ENCODE data around the gene VEGFA.

The VEGFA gene

DNA sequence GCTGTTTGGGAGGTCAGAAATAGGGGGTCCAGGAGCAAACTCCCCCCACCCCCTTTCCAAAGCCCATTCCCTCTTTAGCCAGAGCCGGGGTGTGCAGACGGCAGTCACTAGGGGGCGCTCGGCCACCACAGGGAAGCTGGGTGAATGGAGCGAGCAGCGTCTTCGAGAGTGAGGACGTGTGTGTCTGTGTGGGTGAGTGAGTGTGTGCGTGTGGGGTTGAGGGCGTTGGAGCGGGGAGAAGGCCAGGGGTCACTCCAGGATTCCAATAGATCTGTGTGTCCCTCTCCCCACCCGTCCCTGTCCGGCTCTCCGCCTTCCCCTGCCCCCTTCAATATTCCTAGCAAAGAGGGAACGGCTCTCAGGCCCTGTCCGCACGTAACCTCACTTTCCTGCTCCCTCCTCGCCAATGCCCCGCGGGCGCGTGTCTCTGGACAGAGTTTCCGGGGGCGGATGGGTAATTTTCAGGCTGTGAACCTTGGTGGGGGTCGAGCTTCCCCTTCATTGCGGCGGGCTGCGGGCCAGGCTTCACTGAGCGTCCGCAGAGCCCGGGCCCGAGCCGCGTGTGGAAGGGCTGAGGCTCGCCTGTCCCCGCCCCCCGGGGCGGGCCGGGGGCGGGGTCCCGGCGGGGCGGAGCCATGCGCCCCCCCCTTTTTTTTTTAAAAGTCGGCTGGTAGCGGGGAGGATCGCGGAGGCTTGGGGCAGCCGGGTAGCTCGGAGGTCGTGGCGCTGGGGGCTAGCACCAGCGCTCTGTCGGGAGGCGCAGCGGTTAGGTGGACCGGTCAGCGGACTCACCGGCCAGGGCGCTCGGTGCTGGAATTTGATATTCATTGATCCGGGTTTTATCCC is at the start of gene VEGFA:
Gene VEGFA, plus strand, starts transcription at position 686 of the 846 bp plus-strand sequence.
- DNase-seq: peak; percentile 74

DNA sequence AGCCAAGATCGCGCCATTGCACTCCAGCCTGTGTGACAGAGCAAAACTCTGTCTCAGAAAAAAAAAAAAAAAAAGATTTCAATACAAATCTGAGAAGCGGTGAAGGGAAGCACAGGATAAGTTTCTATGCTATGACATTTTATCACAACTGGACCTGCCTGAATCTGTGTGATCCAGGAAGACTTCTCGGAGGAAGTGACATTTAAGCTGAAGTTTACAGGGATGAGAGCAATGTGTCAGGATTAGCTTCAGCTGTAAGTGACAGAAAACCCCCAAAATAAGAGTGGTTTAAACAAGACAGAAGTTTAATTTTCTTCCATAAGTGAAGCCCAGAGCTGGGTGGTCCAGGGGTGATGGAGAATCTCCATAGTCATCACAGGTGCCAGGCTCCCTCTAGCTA is 49.0 kb upstream of the VEGFA start:
- no peak for DNase-seq

DNA sequence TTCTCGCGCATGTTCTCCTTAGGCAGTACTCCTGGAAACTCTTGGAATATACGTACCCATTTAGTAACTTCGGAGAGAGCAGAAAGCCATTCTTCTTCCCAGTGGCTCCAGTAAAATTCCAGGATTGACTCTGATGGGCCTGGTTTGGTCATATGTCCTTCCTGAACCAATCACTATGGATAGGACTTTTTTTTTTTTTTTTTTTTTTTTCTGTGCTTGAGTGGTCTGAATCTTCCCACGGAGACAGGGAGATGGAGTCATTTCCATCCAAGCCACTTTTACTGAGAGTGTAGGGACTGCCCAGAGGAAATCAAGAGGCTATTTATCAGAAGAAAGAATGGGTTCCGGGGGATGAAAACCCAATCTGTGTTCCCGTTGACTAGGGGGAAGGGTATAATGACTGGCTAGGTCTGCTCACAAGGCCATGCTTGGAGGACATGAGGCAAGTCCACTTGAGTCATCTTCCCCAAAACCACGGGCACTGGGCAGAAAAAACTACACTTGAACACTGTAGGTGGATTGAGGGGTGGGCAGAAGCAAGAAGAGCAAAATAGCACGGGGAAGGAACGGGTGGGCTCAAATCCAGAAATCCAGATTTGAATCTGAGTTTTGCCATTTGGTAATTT is 47.0 kb upstream of the VEGFA start:
- DNase-seq: no peak

DNA sequence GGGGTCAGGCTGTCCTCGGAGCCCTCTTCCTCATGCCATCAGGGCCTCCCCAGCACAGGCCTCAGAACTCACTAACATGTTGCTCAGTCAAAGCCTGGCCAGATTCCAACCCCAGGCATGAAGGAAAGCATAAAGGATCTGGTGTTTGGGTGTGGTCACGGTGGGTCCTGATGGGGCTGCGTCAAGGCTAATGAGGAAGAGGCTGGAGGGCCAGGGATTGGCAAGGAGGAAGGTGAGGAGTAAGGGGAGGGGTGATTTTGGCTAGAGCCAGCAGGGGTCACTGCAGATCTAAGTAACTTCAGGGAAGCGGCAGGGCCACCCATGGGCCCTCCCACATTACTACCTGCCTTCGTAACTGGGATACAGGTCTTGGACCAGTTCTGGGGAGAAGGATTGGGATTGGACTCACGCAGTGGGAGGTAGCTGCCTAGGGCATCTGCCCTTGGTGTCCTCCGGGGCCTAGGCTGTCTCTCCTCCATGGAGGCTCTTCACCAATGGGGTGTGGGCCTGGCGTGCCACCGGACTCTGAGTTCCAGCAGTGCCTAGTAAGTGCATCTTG is 46.2 kb upstream of the VEGFA start:
- peak; percentile 70 for DNase-seq

DNA sequence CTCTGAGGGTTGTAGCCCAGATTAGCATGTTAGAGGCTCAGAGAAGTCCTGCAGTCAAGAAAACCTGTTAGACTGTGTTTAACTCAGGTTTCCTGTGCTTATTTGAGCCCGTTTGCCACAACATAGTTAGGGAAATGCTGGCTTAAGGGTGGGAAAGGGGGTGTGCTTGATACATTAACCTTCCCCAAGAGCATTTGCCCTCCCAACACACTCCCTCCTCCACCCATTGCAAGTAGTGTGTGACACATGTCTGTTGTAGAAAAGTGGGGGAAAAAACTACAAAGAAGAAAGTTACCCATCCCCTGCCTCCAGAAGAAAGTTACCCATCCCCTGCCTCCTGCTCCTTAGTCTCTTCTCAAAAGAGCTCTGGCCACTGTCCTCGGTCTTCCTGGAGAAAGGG is 45.7 kb upstream of the VEGFA start:
- DNase-seq: no peak

DNA sequence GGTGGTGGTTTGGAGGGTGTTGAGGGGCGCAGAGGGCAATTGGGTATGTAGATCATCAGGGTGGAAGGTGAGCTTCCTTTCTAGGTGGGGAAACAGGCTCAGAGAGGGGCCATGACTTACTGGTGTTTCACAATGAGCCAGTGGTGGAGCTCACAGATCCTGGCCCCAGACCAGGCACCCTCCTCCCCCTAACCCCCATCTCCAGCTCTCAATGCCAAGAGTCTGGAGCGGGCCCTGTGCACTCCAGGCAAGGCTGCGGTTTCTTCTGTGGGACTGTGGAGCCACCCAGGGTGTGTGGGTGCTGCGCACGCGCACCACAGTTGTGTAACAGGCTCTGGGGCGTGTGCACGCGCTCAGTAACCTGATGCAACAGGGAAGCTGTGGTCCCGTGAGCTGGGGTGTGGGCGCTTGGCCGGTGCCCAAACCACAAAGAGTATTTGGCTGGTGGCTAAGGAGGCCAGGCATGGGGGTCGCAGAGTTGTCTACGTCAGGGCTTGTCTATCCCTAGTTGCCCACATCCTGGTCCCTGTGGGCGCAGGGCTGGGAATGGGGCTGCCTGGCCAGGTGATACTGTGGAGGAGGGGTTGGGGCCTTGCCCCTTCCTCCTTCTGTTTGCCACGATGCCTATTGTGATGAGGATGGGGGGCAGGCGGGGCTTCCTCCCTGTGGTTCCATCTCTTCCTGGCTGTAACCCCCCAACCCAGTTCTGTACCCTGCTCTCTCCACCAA is 44.9 kb upstream of the VEGFA start:
- peak; percentile 89 for DNase-seq

DNA sequence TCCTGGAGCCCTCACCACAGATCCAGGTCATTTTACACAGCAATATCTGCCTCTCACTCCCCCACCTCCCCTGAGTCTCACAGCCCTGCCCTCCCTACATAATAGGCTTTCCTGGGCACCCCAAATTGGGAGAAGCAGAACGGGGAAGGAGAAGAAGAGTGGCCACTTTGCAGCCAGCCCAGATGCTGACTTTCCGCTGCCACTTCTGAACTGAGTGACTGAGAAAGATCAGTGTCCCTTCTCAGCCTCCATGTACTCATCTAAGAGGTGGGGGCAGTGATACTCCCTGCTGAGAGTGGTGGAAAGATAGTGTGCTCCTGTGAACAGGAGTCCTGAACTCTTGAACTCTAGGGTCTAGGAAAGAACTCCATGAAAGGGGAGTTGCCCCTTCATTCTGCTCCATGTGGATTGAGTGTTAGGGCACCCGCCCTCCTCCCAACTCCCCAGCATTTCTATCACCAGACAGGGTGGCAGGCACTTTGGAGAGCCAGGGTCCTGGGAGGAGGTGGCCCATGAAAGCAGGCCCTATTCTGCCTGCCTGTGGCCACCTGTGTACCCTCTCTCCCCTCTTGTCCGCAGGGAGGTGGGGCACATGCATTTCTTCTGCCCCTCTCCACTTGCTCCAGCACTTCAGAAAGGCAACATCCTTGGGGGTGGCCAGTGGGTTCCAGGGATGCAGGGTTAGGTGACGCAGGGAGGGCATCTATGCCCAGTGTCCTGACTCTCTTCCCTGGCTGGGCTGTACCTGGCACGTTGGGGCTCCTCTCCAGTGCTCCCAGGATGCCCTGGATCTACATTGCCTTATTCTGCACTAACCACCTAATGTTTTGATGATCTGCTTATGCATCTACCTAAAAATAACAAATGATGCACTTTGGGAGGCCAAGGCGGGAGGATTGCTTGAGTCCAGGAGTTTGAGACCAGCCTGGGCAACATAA is 44.1 kb upstream of the VEGFA start:
- no peak for DNase-seq

DNA sequence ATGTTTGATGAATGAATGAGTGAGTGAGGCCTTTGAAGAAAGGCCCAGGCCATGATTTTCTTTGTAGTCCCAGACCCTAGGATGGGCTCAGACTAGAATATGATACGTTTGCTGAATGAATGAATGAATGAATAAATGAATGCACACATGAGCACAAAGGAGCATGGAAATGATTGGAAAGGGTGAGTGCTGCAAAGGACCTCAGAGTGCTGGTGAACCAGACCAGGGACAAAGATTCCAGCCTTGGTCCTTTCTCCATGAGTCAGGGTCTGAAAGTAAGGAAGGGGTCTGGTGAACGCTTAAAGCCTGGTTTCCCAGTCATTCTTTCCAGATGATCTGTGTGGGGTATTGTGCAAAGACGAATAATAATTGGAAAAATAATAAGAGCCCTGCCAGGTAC is 42.4 kb upstream of the VEGFA start:
- no peak for DNase-seq

DNA sequence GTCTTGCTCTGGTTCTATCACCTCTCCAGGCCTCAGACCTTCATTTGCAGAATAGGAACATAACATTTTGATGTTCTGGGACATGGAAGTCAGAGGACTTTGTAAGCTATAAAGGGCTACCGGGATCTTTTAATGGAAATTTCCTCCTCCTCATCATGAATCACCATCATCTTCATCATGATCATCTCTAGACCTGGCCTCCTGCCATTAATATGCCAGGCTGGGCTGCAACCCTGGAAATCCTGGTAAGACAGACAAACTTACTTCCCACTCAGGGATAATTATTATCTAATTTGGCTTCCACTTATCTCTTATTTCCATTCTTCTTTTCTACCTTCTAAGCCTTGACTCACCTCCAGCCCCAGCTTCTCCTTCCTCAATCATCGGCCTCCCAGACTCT is 41.4 kb upstream of the VEGFA start:
- DNase-seq: no peak

DNA sequence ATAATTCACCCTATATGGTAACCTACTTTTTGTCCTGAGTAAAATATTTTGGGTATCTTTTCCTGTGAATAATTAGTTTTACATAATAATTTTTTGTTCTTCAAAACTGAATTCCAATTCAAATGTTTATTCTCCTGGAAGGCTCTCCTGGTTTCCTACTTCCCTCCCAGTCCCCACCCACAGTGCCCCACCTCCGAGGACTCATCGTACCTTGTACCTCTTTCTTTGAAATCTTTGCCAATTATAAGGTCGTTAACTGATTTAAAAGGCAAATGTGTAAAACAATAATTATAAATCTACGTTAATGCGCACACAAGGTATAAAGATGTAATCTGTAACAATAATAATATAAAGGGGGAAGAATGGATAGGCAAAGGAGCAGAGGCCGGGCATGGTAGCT is 40.5 kb upstream of the VEGFA start:
- no peak for DNase-seq

DNA sequence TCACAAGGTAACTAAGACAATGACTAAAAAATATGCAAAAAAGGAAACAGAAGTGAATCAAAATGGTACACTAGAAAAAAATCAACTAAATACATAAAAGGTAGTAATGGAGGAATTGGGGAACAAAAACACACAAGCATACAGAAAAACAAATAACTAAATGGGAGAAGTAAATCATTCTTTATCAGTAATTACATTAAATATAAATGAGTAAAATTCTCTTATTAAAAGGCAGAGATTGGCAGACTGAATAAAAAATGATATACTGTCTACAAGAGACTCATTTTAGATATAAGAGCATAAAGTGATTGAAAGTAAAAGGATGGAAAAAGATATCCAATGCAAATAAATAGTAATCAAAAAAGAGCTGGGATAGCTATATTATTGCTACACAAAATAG is 39.4 kb upstream of the VEGFA start:
- DNase-seq: no peak

DNA sequence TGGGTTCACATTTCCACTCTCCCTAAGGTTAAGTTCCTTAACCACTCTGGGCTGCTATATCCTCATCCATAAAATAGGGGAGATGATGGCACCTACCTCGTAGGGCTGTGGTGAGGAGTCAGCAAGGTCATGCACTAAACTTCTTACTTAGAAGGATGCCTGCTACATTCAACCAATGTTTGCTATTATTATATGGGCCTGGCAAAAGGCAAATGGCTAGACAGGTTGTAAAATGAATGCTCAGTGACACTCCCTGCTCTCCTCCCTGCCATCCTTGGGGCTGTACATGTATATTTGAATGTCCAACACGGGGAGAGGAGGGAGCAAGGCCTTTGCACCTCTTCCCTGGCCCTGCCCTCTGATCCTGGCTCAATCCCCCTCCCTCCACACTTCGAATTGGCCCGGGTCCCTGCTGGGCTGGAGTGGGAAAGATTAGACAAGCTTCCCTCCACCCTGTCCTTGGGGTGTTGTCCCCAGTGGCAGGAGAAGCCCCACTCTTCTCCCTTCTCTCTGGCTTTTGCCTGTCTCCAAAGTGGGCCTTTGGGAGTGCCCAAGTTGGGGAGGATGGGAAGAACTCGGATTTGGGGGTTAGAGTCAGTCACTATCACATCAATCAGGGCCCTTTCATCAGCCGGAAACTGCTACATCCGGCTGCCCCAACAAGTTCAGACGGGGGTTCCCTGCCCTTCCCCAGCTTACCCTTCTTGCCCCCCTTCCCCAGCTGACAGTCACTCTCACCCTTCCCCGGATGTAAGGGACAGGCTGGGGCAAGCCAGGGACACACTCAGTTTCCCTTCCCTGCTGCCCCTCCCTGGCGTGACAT is 36.3 kb upstream of the VEGFA start:
- no peak for DNase-seq

DNA sequence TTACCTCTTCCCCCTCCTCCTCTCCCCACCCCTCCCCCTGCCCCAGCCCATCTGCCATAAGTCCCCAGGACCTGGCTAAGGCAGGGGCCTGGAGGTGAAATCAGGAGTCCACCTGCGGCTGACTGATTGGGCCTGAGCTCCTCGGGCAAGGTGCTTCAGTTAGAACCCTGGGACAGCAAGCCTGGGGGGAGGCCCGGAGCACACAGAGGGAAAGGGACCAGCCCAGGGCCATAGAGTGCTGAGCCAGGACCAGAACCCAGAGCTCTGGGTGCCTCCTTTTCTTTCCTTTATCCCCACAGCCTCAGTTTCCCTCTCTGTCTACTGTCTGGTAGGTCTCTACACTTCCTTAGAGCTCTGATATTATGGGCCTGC is 35.7 kb upstream of the VEGFA start:
- no peak for DNase-seq

DNA sequence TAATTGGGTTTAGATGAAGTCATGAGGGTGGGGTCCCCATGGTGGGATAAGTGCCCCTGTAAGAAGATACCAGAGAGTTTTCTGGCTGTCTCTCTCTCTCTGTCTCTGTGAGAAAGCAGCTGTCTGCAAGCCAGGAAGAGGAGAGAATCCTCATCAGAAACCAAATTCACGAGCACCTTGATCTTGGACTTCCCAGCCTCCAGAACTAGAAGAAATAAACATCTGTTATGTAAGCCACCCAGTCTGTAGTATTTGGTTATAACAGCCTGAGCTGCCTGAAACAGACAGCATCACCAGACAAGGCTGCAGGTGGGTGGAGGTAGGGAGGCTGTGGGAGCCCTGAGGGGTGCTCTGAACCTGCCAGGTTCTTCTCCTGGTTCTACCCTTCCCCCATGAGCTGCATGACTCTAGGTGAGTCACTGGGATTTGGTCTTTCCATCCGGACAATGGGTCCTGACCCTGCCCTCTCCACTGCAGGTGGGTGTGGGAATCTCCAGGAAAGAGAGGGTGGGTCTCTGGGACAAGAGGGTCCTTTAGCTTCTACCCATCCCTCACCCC is 34.3 kb upstream of the VEGFA start:
- no peak for DNase-seq

DNA sequence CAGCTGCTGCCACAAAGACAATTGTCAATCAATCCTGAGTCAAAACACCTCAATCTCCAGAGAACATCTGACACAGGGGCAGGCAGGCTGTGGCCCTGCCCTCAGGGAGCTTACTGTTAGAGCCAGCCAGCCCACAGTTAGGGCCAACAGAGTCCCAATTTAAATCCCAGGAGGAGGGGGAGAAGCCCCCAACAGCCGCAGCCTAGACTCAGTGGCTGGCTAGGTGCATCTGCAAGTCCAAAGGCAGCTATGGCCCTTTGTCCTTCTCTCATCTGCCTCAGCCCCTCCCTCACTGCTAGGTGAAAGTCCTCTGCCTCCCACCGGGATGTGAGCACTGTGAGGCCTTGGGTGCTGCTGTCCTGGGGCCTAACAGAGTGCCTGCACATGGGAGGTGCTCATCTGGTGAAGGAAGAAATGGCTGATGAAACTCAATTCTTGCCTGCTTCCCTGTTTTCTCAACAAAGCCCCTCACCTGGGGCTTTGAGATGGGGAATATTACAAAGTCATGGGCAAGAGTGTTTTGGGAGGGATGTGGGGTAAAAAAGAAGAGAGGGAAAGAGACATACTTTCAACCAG is 33.7 kb upstream of the VEGFA start:
- DNase-seq: no peak

DNA sequence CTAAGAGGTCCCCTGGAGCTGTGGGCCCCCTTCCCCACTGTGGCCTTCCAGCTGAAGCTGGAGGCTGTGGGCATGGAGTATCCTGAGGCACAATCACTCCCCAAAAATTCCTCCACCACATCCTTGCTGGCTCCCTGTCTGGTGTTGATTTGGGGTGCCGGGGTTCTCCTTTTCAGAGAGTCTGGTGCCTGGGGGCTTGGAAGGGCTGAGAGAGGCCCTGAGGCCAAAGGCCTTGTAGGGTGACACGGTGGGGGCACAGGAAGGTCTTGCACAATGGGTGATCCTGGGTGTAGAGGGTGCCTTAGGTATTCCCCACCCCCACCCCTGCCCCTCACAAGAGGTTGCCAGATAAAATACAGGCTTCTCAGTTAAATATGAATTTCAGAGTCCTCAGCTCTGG is 33.2 kb upstream of the VEGFA start:
- no peak for DNase-seq

DNA sequence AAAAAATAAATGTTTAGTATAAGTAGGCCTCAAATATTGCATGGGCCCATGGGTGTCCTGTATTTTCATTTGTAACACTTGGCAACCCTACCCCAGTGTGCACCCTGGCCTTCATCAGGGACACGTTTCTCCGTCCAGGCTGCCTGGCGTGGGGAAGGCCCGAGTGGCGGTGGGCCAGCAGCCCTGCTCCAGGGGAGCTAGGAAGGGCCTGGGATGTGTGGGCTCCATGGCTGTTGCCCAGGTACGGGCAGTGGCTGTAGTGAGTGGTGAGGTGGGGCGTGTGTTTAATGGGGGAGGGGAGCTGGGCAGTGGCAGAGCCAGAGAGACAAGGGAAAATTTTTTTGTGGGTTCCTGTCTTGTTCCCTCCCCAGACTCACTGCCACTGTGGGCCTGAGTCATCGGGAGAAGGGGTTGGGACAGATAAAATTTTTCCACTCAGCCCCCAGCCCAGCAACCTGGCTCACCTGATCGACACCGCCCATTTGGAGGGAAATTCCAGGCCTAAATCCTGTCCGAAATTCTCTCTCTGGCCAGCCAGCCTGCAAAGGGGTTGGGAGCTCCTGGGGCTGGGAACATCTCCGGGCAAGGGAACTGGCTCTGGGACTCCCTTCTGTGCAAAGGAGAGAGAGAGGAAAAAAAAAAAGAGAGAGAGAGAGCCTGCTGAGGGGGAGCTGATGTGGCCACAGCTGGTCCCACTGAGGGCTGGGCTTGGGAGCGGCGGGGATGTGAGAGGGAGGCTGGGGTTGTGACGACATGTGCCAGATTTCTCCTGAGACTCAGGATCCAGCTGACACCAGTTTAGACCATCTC is 32.5 kb upstream of the VEGFA start:
- no peak for DNase-seq

DNA sequence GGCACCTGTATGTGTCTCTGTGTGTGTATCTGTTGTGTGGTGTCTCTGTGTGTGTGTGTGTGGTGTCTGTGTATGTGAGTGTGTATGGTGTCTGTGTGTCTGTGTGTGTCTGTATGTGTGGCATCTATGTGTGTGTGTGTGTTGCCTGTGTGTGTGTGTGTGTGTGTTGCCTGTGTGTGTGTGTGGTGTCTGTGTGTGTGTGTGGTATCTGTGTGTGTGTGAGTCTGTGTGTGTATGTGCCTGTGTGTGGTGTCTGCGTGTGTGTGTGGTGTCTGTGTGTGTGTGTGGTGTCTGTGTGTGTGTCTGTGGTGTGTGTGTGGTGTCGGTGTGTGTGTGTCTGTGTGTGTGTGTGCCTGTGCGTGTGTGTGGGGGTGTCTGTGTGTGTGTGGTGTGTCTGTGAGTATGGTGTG is 31.7 kb upstream of the VEGFA start:
- DNase-seq: no peak

DNA sequence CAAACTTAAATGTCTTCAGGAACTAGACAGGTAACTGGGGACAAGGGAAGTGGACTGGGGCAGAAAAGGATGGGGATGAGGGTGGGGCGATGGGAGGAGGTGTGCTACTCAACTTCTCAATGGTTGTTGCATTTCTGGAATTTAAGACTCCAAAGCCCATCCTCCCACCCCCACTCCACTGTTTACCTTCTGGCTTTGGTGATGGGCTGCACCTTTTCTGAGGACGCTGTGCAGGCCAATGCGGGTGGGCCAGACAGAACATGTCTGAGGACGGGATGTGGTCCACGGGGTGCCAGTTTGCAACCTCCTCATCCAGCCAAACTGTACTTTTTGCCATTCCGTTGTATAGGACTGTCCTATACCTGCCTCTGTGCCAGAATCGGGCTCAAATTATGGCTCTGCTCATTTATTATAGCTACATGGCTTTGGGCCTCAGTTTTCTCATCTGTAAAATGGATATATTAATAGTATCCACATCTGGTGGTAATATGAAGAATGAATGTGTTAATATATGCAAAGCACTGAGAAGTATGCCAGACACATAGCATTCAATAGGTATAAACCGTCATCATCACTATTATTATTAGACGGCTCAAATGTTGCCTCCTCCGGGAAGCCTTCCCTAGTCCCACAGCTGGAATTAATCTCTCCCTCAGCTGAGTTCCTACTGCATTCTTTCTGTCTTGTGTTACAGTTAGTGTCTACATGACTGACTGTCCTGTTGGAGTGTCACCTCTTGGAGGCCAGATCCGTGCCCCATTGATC is 31.0 kb upstream of the VEGFA start:
- DNase-seq: no peak

Measured in NCI-H510A (cell line).